GM12874 (cell line): Measurements from ENCODE around the gene PDE4D.

Experiments used
- CTCF ChIP-seq: IDR thresholded peaks from 2 replicates; pipeline ENCODE4 v1.5.1; 2011; ENCODE audit warnings: low read depth, mild to moderate bottlenecking, control low read depth, low read length, moderate library complexity; ENCODE audit not compliant: insufficient read depth

PDE4D gene

DNA sequence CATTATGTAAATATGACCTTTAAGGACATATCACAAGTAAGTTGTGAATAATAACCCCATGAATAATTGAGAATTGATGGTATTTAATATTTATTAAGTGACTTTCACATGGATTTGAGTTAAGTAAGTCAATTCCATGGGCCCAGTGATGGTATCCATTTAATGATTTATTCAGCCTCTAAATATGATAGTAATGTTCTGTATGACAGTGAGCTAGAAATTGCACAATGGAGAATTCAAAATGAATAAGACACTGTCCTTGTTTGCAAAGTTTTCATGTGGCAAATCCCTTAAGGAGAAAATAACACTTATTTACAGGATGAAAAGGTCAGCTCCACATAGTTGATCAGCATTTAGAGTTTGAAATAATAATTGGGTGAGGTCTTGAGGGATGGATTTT is 160.7 kb downstream of the PDE4D start:
- TF ChIP-seq CTCF, result no peak

DNA sequence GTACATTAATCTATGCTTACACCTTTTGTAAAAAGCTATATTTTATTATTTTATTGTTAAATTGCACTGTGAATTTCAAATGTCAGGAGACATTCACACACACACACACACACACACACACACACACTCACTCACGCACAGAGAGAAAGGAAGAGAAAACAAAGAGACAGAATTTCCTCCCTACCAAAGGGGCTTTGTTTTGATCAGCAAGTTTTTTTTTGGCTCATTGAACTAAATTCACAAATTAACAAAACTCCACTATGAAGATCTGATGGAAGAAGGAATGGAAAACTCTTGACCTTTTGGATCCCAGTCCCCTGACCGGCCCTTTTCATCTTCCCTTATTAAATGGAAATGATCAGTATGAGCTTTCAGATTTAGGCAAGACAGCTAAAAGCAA is 161.2 kb downstream of the PDE4D start:
- TF ChIP-seq CTCF, result no peak

GRCh38 chr5:59731809-59732208 is 161.7 kb downstream of the PDE4D start:
- no peak for TF ChIP-seq CTCF

DNA sequence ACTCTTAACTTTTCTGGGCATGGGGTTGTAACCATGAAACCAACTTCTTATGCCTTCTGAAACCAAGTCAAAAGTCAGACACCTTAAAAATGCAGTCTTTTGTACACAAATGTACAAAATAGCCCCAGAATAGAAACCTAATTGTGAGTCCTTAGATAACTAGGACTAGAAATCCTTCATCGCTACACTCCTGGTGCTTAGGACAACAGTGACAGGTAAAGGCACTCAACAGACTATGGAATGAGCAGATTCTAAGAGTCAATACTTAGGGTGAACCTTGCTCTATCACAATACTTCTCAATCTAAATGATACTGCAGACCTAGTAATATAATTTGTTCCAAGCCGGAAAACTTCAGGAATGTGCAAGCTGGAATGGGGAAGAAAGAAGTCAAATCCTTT is 163.7 kb downstream of the PDE4D start:
- no peak for TF ChIP-seq CTCF

DNA sequence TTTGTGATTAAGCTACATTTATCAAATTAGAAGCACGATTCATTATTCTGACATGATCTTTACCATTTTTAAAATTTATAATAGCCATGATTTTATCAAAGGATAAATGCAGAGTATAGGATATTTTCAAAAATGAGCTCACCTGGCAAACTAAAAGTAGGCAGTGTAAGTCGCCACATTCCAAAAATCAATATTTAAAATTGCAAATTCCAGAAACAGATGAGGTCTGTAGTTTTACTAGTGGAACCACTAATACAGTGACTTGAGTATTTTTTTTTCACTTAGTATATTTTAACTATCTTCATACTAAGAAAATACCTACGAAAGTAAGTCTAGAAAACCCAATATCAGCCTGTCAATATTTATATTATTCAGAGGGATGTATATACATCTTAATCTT is 164.2 kb downstream of the PDE4D start:
- no peak for TF ChIP-seq CTCF

- TF ChIP-seq CTCF, result no peak
Measured at GRCh38 chr5:59728356-59728755, 165.2 kb downstream of the PDE4D start.

DNA sequence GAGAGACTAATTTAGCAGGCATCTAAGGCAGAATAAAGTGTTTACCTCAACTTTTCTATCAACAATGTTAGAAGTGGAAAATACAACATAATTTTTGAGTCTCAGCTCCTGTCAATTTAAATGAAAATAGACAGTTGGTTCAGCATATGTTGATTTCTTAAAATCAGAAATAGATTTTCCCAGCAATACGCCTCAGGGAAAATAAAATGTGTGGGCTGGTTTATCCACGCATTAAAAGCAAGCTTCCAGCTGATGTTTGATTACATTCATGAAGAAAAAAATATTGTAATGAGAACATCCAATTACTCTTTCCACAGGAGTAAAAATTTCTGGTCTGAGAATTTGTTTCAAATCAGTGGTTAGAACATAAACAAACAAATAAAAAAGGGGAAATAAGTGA is 166.3 kb downstream of the PDE4D start:
- TF ChIP-seq CTCF, result no peak

- TF ChIP-seq CTCF, result no peak
Measured at GRCh38 chr5:59725392-59725767, 168.1 kb downstream of the PDE4D start.
